22Rv1 (cell line): ENCODE measurements around the gene ALDH4A1.

Experiments used
- CTCF ChIP-seq: fragments of 450-650 bp; IDR thresholded peaks from 2 replicates; pipeline ENCODE4 v1.5.1; 2017; ENCODE audit warnings: mild to moderate bottlenecking
- ZFX ChIP-seq: fragments of 450-650 bp; IDR thresholded peaks from 2 replicates; pipeline ENCODE4 v1.6.1; 2017; ENCODE audit warnings: antibody characterized with exemption, borderline replicate concordance

DNA sequence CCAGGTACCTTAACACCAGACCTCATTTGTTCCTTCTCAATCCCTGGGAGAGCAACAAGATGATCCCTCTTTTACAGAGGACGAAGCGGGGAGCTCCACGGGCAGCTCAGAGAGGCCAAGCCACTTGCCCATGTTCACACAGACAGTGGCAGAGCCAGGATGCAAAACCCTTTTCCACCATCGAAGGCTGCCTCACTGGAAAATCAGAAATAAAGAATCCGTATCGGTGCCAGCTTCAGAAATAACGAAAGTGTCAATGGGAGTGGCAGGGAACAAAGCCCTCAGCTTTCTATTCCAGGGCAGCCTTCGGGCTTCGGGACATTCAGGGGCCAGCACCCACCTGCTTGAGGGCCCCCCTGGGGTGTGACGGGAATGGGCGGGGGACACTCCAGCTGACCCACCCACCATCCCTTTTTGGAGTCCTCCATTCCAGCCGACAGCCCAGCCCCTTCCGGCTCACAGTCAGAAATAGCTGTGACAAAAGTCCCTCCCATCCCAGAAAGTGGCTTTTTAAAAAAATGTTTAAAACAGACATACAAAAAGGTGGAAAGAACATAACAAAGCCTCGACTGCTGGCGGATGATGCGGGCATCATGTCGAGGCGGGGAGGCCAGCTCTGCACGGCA lies 48.2 kb upstream of the ALDH4A1 start:
- TF ChIP-seq CTCF (no peak), ZFX (no peak)
